Inferior parietal cortex (tissue), 1 donor: ENCODE measurements around the gene CRPPA.
"Not testable (repeated sequence)": the region's sequence is repeated elsewhere in the genome, so short reads cannot be mapped to it uniquely, and the experiment has no call there.

Source experiments
- DNase-seq: peaks from one replicate; pipeline ENCODE4 v3.0.0-alpha.2; 2016; ENCODE audit errors: extremely low spot score

Gene CRPPA

GRCh38 chr7:16421333-16422102 lies at the start of gene CRPPA:
Gene CRPPA (minus strand): TSS chr7:16421538. CDS start chr7:16421322, 216 bp downstream.
- peak; percentile 61 for DNase-seq

GRCh38 chr7:16465469-16466361 lies 44.4 kb upstream of the CRPPA start, which contains the start of gene SOSTDC1:
Gene SOSTDC1 (minus strand): TSS chr7:16465738. CDS start chr7:16465668, 70 bp downstream.
- DNase-seq = peak; percentile 56

- DNase-seq = no peak
These were observed 42.8 kb upstream of the CRPPA start for GRCh38 chr7:16463949-16464715.

GRCh38 chr7:16463520-16463919 lies 42.2 kb upstream of the CRPPA start:
- no peak for DNase-seq

GRCh38 chr7:16462431-16462889 lies 41.1 kb upstream of the CRPPA start:
- DNase-seq = no peak

- no peak for DNase-seq
These were observed 39.6 kb upstream of the CRPPA start for GRCh38 chr7:16460789-16461493.

- DNase-seq = not testable (repeated sequence)
These were observed 35.0 kb upstream of the CRPPA start for GRCh38 chr7:16456303-16456702.

GRCh38 chr7:16455591-16455990 lies 34.3 kb upstream of the CRPPA start:
- no peak for DNase-seq

- peak; percentile 48 for DNase-seq
These were observed 29.0 kb upstream of the CRPPA start for GRCh38 chr7:16450366-16450765.

- no peak for DNase-seq
These were observed 26.5 kb upstream of the CRPPA start for GRCh38 chr7:16447876-16448275.

- DNase-seq = no peak
These were observed 25.2 kb upstream of the CRPPA start for GRCh38 chr7:16446508-16446907.

- DNase-seq = not testable (repeated sequence)
These were observed 22.5 kb upstream of the CRPPA start for GRCh38 chr7:16443871-16444270.

- DNase-seq = no peak
These were observed 17.6 kb upstream of the CRPPA start for GRCh38 chr7:16438988-16439387.

- DNase-seq = no peak
These were observed 15.0 kb upstream of the CRPPA start for GRCh38 chr7:16436306-16436705.

GRCh38 chr7:16433568-16434122 lies 12.3 kb upstream of the CRPPA start:
- DNase-seq = no peak

- no peak for DNase-seq
These were observed 11.0 kb upstream of the CRPPA start for GRCh38 chr7:16432425-16432731.

- peak; percentile 83 for DNase-seq
These were observed 10.5 kb upstream of the CRPPA start for GRCh38 chr7:16431646-16432424.

GRCh38 chr7:16430133-16430532 lies 8.8 kb upstream of the CRPPA start:
- no peak for DNase-seq

GRCh38 chr7:16428672-16429071 lies 7.3 kb upstream of the CRPPA start:
- no peak for DNase-seq

- DNase-seq = no peak
These were observed 6.8 kb upstream of the CRPPA start for GRCh38 chr7:16428182-16428581.
